Esophagus muscularis mucosa (tissue), 3 donors: ENCODE results near the gene ITPRIPL2.

Experiments used
- EP300 ChIP-seq: sonication (generic); formaldehyde crosslinking; IDR thresholded peaks from one replicate; pipeline ENCODE4 v1.6.1; 2017; ENCODE audit warnings: antibody characterized with exemption
- TF ChIP-seq, protein P1 (sequence below), 3 experiments: fragments of 200-600 bp in 2 of 3; fragments of 450-650 bp in 1 of 3; sonication (generic) in 2 of 3; IDR thresholded peaks; one replicate each; pipeline ENCODE4 v1.5.1; 2017 to 2019; ENCODE audit warnings: antibody characterized with exemption in 3 of 3, mild to moderate bottlenecking in 2 of 3, moderate library complexity in 1 of 3

DNA sequence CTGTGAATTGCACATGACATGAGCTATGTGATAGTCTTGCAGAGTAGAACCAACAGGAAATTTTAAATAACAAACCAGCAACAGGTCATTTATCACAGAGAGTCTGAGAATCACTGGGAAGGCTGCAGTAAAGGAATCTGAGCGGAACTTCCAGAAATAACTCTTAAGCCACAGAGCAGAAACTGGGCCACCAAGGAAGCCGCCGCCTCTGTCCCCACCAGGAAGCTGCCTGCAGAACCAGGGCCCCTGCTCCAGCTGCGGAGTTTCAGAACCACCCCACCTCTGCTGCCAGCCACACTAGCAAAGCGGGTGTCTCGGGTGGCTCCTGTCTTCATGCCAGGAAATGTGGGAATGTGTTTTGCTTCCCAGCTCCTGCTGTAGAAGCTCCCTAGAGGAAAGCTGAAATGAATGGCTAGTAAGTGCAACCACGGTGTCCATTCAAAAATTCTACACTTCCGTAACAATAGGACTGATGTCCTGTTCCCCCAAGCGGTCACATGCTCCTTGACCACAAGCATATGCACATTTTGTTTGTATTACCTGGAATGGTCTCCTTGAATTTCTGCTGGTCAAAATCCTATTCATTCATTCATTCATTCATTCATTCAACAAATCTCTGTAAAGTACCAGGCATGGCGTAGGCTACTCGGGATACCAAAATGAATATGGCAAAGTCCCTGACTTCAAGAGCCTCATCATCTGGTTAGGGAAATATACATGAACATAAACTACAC, 7.7 kb upstream of the ITPRIPL2 start:
- TF ChIP-seq, protein P1, sequence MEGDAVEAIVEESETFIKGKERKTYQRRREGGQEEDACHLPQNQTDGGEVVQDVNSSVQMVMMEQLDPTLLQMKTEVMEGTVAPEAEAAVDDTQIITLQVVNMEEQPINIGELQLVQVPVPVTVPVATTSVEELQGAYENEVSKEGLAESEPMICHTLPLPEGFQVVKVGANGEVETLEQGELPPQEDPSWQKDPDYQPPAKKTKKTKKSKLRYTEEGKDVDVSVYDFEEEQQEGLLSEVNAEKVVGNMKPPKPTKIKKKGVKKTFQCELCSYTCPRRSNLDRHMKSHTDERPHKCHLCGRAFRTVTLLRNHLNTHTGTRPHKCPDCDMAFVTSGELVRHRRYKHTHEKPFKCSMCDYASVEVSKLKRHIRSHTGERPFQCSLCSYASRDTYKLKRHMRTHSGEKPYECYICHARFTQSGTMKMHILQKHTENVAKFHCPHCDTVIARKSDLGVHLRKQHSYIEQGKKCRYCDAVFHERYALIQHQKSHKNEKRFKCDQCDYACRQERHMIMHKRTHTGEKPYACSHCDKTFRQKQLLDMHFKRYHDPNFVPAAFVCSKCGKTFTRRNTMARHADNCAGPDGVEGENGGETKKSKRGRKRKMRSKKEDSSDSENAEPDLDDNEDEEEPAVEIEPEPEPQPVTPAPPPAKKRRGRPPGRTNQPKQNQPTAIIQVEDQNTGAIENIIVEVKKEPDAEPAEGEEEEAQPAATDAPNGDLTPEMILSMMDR (IDR thresholded peaks at IDR 0.05): no peak
- no peak for TF ChIP-seq EP300
